Measurements from ENCODE around the gene MORN4.

- TF ChIP-seq ZNF707 (CRISPR knock-in tag; conservative IDR thresholded peaks at IDR 0.05): no peak
- no peak for TF ChIP-seq LEF1 (IDR thresholded peaks at IDR 0.05)
Measured at GRCh38 chr10:97589479-97589878, 43.8 kb downstream of the MORN4 start, which contains the start of gene C10orf62.
